Stimulated activated CD4-positive, alpha-beta T cell treated with anti-CD3 and anti-CD28 coated beads, Interleukin-1b, Interleukin-23, amount 100 ng/mL, for 48 hours (primary cell): Measurements from ENCODE around the gene FN1.
A peak's percentile ranks its signal among the peaks of the same experiment; 100 is the strongest.
"Not testable (repeated sequence)": the region's sequence is repeated elsewhere in the genome, so short reads cannot be mapped to it uniquely, and the experiment has no call there.

ENCODE experiments used
- DNase-seq: peaks from one replicate; pipeline ENCODE4 v3.0.0-alpha.2; 2020

The FN1 gene

DNA sequence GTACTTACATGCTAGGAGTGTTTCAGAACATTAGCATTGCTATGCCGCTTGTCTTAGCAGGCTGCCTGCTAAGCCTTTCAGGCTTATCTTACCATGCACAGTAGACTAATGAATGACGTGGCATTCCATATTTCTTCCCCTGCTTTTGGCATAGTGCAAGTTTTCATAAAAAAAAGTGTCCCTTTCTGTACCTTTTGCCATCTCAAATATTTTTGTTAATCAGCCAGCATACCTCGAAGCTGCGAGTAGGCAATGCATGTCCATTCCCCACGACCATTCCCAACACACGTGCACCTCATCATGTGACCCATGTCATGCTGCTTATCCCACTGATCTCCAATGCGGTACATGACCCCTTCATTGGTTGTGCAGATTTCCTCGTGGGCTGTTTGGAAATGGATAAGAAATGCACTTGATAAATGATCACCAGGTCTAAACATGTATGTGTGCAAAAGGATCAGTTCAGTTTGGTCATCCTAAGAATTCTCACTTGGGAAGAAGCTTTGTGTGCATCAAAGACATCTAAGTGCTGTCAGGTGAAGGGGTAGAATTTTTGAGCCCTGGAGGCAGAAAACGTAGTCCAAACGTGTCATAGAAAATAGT lies 13.9 kb downstream of the FN1 start:
- DNase-seq: no peak

DNA sequence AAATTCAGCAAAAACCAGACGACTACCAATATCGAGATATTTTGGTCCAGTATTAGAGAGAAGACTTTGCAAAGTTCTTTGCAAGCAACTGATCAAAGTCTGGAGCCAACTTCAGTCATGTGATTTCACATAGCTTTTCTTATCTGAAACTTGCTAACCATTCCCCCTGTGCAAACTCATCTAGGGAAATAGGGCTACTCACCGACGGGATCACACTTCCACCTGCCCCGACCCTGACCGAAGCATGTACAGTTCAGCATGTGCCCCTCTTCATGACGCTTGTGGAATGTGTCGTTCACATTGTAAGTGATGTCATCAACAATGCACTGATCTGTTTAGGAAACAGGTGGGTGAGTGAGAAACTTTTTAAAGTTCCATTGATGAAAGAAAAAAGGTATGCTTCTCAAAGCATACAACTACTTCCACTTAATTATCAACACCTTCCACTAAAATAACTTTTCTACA lies 15.4 kb downstream of the FN1 start:
- DNase-seq: no peak

DNA sequence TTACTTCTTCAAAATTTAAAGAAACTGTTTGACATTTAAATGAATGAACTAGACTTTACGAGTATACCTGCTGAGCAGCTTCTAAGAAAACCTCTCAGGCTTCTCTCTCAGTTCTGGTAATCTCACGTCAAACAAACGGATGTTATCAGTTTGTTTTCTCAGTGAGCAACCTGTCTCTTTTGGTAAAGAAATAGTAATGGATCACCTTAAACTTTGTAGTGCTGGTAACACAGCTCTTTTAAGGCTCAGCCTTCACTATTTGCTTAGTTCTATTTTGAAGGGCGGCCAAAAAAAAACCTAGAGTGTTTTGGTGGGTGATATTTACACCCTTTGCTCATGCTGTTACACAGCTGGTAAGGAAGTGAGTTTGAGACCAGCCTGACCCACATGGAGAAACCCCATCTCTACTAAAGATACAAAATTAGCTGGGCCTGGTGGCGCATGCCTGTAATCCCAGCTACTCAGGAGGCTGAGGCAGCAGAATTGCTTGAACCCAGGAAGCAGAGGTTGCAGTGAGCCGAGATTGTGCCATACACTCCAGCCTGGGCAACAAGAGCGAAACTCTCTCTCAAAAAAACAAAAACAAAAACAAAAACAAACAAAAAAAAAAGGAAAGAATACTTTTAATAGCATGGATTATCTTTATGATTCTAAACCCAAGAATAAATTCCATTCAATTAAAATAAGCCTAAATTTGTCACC lies 15.9 kb downstream of the FN1 start:
- no peak for DNase-seq

DNA sequence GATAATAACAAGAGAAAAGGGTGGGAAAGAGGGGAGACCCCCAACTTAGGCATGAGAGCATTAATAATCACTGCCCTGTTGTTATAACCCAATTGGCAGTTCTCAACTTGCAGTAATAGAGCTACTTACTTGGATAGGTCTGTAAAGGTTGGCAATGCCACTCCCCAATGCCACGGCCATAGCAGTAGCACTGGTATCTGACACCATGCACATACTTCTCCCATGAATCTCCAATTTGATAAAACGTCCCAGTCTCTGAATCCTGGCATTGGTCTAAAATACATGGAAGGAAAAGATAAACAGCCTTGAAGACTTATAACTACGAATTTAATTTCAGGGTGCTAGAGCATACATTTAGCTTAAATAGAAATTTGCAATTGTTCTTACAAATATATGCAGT lies 16.8 kb downstream of the FN1 start:
- DNase-seq: no peak

DNA sequence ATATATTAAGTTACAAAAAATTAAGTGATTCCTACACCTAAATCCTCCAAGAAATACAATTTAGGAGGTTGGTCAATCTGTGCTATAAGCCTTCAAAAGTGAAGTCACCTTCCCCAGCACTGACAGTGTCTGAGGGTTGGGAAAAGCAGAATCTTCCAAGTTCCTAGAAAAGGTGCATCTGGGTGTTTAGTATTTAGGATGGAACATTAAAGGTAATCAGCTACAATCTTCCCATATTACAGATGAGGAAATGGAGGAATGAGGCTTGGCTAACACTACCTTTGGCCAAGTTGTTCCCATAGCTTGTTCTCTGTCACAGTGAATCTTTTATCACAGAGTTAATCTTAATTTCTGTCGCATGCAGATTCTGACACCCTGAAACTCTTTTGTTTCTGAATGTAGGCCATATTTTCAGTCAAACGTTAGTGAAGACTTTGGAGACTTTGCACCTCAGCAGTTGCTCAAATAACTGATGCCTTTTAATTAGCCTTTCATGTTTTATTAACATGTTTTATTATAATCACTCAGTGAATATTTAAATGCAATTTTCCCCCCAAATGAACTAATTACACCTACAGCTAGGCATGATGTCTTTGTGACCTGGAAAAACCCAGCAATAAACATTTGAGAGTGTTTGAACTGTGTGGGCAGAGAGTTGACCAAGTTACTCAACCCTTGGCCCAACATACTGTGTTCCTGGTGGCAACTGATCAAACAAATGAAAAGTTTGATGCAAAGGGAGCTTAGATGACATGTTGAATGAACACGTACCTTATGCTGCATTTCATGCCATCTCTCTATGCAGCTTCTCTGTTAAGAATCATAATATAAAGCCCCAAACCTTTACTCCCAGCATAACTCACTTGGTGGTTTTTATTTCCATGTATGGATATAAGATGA lies 17.6 kb downstream of the FN1 start:
- DNase-seq: no peak

DNA sequence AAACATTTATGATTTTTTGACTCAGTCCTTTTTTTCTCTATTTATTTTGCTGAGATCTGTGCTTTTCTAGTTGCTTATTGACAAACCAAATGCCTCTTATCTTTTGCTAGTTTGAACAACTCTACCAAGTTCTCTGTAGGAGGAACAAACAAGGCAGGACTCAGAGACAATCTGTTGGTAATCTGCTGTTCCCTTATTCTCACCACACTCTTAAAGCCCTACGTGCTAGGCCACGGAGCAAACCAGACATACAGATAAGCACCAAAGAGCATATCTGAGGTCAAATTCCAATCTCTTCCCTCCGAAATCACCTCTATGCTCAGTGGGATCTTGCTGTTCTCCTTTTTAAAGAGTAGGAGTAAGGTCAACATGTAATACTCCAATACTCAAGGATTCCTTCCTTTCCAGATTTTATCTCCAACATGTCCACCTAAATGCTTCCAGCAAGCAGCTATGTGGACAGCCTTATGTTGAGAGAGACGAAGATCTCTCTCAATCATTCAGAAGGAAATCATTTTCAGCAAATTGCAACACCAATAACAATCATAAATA lies 18.4 kb downstream of the FN1 start:
- no peak for DNase-seq

DNA sequence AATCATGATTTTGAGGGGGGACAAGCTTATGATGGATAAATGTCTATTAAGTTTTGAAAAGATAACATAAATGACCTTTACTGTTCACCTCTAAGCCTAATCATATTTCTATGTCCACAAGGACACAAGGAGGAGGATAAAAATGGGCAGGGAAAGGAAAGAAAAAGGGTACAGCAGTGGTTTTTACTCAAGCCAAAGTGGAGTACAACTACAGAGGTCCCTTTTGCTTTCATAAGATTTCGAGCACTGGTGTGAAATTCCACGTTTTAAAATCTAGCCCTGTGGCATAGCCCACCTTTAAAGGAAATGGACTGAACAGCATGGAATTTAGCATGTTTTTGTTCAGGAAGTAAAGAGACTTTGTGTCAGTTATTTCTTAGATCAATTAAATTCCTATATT lies 19.2 kb downstream of the FN1 start:
- no peak for DNase-seq

DNA sequence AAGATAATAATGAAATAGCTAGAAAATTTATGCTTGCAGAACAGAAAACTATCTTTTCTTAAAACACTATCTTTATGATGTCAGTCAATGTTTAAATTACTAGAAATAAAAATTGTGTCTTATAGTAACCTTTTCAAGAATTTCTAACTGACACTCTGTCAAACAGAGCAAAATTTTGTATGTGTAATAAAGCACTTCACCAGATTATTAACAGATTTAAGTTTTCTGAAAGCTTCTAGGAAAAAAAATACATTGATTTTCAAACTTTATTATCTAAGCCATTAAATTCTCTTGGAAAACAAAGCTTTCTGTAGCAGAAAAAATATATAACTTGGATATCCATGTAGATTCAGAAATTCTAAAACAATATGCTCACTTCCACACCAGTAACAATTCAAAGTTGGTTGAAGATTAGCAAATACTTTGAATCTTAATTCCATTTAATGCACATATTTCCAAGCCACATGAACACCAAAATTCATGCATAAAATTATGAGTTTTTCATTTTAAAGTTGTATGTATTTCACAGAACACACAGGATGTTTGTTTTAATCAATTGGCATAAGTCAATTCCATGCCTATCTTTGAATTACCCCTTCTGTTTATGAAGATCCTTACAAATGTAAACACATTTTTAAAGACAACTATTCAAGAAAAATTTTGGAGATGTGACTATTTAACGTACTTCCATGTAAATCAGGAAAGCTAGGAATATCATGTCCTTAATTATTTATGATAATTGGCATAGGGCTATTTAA lies 19.9 kb downstream of the FN1 start:
- no peak for DNase-seq

DNA sequence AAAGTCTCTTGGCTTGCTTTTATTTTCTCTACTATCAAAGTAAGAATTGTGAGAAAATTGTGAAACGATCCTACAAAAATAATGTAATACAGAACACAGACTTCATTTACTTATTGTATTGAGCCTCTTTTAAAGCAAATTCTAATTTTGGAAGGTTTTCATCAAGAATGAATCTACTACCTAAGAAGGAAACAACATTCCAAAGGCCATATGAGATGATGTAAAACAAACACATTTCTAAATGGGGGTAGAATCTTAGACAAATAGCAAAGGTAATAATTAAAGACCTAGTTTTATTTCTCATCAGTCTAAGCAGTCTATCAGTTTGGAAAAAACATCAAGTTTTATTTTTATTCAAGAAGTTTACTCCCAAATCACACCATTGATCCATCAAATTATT lies 20.6 kb downstream of the FN1 start:
- no peak for DNase-seq

DNA sequence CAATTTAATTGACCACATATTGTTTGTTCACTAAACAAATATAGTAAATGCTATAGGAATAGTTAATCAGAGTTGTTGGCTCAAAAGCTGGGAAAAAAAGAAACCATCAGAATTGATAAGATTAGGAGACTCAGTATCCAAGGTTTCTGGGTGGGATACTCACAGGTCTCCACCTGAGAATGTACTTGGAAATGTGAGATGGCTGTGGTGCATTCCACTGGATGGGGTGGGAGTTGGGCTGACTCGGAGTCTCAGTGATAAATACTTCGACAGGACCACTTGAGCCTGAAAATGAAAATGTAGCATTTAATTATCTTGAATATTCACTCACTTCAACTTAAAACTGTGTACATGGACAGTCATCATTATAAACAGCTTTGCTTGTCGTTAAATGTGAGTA lies 21.2 kb downstream of the FN1 start:
- DNase-seq: no peak

DNA sequence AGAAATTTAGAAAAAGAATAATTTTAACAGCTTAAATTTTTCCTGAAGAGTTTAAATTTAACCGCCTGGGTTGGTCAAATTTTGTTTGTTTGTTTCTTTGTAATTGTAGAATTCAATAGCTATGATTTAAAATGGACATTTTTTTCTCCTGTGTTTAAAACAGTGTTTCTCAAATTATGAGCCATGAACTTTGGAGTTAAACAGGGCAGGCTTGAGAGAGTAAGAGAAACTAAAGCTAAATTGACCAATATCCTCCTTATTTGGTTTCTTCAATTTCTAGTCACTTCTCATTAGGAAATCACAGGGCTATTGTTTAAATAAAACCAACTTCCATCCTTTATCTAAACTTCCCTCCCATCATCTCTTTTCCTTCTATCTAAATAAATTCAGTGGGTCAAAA lies 21.9 kb downstream of the FN1 start:
- no peak for DNase-seq

DNA sequence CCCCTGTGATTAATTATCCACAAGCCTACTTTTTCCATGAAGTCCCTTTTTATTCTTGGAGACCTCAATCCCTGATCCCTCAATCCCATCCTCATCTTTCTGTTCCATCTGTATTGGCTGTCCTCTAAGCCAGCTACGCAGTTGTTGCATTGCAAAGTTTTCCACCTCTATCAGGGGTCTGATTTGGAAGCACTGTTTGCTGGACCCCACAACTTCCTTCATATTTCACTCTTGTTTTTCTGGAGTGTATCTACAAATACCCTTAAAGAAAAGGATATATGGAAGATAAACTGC lies 22.4 kb downstream of the FN1 start:
- DNase-seq: no peak

DNA sequence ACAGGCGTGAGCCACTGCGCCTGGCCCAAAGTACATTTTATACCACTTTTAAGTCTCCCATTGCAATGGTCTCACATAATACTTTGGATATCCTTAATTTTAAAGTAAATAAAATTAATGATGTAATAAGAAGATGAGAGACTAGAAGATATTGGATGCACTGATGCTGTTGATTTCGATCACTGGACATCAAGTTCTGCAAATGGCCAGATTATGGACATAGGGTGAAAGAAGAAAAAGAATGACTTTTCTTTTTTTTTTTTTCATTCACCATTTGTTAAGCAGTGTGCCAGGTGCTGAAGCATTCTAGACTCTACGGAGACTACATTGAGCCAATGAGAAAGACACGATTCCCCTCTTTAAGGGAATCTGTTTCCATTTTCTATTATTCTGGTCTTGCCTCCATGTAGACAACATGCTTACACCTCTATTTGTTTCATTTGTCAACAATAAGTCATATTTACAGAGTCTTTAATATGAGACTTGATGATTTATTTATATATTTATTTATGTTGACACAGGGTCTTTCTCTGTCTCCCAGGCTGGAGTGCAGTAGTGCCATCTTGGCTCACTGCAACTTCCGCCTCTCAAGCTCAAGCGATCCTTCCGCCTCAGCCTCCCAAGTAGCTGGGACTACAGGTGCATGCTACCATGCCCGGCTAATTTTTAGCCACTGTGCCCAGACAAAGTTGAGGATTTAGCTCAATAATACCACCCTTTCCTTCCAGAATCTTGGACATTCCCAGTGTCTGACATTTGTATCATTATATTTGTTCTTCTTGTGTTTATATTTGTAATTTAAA lies 23.7 kb downstream of the FN1 start:
- no peak for DNase-seq

DNA sequence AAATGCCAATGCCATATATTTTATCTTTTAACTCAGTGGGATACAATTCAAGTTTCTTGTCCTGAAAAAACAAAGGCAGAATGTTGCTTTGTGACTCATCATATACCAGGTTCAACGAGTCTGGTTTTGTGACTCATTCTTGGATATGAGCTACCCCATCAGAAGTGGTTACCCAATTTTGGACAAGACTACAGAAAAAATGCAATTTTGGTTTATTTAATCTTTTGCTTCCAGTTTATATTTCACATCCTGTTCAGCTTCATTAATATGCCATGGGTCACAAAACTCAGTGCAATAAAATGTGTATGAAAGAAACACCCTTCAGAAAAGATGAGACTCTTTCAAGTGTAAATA lies 25.0 kb downstream of the FN1 start:
- DNase-seq: no peak

DNA sequence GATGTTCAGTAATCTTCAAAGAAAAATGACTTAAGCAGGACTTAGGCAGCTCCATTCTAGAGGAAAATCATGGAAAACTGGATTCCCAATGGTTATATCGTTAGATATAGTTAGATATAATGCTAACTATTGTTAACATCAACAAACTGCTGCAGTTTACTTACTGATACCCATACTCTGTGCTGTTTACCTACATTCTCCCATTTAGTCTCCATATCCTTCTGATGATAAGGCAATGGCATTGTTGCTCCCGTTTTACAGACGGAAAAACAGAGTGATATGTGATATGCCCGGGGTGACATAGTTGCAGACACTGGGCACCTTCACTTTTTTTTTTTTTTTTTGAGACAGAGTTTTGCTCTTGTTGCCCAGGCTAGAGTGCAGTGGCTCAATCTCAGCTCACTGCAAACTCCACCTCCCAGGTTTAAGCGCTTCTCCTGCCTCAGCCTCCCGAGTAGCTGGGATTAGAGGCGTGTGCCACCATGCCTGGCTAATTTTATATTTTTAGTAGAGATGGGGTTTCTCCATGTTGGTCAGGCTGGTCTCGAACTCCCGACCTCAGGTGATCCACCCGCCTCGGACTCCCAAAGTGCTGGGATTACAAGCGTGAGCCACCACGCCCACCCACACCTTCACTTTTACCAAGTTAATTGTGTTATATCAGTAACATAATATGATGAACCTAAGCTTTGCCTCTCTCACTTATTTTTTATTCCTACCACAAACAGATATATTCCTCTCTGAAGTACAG lies 25.5 kb downstream of the FN1 start:
- not testable (repeated sequence) for DNase-seq

DNA sequence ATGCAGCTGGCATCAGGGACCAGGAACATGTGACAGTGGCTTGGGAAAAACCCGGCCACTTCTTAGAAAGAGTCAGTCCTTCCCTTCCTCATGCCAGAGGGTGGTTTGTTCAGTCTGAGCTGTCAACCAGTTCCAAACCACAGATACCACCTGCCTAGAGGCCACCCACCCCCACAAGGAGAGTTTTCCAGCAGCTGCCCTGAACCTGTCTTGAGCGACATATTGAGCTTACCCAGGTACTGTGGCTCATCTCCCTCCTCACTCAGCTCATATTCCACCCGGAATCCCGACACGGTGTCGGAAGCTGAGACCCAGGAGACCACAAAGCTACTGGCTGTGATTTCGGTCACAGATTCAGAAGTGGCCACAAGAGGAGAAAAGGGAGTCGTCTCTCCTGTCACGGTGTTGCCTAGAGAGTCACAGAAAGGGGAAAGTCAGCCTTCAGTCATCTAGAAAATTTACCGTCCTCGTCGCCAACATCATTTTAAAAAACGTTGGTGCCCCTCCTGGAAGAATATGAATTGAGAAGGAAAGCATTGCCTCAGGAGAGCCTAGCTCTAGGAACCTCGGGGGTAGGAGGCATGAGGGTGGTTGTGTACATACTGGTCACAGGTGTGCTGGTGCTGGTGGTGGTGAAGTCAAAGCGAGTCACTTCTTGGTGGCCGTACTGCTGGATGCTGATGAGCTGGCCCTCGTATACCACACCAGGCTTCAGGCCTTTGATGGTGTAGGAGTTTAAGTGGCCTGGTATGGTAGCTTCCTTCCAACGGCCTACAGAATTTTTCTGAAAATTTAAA lies 26.3 kb downstream of the FN1 start:
- DNase-seq: peak; percentile 40

DNA sequence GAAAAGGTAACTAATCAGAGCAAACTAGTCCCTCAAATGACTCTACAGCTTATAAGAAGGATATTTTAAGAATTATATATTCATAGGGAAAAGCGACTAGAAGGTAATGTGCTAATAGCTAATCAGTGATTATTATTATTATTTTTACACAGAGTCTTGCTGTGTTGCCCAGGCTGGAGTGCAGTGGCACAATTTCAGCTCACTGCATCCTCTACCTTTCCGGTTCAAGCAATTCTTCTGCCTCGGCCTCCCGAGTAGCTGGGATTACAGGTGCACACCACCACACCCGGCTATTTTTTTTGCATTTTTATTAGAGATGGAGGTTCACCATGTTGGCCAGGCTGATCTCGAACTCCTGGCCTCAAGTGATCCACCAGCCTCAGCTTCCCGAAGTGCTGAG lies 27.4 kb downstream of the FN1 start:
- DNase-seq: not testable (repeated sequence)

DNA sequence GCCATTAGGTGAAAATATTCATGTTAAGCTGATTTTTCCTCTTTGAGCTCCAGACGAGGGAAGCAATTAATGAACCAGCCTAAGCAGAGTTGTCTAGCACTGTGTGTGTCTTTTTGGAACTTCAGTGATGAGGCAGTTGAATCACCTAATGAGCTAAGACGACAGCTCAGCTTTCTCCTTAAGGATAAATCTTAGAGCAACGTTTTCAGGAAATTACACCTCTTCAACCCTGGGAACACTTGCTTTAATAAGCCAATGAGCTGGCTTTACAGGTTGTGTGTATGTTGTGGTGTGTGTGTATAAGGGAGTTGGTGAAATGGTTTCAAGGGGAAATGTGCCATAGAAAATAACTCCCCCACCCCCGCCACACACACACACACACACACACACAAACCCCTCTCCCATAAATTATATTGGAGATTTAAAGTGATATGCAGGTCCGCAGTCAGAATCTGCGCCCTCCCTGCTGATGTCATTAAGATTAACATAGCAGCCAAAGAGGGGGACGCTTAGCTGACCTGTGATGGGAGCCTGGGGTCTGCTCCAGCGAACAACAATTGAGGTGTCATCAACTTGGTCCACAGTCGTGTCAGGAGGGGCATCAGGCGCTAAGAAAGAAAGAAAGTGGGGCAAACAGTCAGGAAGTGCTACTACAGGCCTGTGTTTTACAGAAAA lies 28.1 kb downstream of the FN1 start:
- no peak for DNase-seq

DNA sequence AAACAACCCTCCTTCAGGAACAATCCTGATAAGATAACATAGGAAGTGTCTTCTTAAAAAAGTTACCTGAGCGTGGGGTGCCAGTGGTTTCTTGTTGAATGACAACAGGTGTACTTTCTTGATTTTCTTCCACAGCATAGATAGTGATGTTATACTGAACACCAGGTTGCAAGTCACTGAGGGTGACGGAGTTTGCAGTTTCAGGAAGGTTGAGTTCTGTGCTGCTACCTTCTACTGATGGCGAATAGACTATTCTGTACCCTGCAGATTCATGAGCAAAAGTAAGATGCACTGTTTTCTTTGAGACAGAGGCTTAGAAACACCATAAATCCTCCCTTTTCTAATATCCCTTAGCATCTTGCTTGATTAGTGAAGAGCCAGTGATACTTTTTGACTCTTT lies 28.8 kb downstream of the FN1 start:
- no peak for DNase-seq
